HG02885 (cell line): ENCODE measurements around the gene PCBD1.

Experiments used
- ATAC-seq: cut with Tn5 transposase; IDR thresholded peaks from one replicate; pipeline ENCODE4 v1.9.1; 2021; ENCODE audit warnings: mild to moderate bottlenecking; ENCODE audit not compliant: unreplicated experiment, poor library complexity

Gene PCBD1

DNA sequence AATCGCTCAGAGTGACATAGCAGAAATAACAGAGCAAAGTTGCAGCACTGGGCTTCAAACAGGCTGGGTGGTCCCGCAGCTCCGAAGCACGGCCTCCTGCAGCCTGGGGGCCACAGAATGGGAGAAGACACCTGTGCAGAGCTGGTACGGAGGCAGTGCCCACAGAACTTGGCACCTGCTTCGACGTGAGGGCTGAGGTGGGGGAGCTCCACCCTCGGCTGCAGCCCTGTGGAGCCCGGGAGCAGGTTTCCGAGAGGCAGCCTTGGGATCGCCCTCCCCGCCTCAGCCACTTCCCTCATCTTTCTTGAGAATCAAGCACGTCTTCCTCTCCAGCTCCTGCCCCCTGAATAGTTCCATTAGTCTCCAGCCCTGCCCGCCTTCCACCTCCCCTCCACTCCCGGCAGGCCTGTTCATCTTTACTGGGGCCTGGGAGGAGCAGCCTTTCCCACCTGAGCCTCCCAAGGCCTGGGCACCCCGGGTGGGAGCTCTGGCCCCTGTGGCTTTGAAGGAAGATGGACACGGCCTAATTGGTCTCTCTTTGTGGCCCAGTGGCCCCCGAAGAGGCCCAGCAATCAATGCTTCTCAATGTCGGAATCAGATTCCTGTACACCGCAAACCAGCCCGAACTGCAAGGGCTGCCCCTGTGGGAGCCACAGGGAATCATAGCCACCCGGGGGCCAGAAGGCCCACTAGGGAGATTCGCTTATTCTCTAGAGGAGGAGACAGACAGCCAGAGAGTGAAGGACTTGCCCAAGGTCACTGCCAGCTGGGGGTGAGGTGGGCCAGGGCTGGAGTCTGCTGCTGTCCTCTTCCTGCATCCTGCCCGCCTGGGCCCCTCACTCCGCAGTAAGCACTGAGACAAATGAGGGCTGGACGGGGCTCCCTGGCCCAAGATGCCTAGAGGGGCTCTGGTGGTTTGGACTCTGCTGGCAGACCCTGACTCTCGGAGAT is 17.0 kb upstream of the PCBD1 start:
- no peak for ATAC-seq

DNA sequence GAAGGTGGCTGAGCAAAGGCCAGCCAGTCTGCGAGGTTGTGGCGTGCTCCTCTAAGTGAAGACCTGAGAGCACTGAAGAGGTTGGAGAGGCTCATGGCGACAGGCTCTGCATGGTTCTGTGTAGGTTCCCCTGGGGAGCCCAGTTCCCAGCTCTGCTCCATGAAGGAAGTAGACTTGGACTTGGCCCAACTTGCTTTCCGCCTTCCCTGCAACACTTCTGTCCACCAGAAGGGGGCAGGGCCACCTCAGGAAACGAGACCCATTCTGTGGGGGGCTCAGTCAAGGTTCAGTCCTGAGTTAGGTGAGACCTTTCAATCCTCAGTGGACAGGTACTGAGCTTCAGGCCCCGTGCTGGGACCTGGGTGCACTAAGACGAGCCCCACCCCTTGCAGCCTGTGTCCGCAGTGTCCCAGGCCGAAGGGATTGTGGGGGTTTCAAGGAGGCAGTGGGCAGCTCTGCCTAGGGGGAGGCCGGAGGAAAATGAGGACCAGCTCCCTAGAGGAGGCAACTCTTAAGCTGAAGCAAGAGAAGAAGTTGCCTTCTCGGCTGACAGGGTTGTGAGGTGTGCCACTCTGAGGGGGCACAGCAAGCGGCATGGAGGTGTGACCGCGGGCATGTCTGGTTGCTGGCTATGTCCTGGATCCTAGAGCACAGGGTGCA is 15.0 kb upstream of the PCBD1 start:
- no peak for ATAC-seq

GRCh38 chr10:70902661-70903261 is 14.4 kb upstream of the PCBD1 start:
- ATAC-seq = no peak

DNA sequence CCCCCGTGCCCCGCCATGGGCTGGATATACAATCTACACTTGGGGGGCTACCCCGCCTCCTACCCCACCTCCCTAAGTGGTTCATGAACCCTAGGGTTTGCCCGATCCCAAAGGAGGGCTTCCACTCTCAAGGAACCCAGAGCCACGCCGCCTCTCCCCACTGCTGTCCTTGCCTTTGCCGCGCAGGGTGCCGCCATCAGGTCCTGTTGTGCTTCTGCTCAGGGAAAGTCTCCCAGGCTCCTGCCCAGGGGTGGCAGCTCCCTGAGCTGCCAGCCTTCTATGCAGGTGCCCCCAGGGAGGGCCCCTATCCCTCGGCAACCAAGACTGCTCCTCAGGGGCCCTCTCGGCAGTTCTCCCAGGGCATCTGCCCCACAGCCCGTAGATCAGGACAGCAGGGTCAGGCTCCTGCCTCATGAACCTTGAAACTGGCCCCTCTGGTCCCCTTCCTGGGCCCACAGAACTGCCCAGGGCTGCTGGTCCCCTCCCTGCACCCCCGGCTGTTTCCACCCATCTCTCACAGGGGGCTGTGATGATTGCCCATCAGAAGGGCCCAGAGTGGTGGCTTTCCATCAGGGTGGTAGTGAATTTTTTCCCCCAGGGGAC is 13.0 kb upstream of the PCBD1 start:
- ATAC-seq = no peak

GRCh38 chr10:70899096-70899495 is 10.7 kb upstream of the PCBD1 start:
- ATAC-seq = no peak

DNA sequence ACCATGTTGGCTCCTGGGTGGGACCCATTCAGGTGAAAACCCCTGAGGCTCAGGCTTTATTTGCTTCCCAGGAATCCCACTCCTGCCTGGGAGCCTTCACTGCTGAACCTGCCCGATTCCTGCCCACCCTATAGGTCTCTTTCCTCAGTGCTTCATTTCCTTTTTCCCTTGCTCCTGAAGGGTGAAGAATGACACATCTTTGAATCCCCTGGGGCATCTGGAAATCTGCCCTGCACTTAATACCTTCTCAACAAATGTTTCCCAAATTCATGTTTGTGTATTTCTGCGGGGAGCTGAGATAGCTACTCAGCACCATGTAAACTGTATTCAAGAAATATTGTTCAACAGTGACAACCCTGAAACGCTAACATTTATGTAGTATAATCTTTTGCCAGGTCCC is 10.3 kb upstream of the PCBD1 start:
- no peak for ATAC-seq

DNA sequence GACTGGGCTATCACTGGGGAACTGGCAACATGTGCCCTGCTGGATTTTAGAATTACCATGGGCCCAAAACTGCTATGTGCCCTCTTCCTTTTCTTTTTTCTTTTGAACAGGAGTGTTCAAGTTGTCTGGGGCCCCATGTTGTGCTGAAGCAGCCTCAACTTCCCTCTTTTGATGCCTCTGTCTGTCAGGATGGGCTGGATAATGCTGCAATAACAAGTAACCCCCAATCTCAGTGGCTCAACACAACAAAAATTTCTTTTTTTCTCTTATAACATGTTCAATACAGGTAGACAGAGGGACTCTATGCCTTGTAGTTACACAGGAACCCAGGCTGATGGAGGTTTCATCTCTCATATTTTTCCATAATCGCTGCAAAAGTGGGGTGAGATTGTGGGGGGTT is 8.2 kb upstream of the PCBD1 start:
- no peak for ATAC-seq

- ATAC-seq = no peak
Observed at GRCh38 chr10:70894416-70894815, 6.1 kb upstream of the PCBD1 start.

GRCh38 chr10:70893227-70894006 is 5.1 kb upstream of the PCBD1 start:
- ATAC-seq = no peak

DNA sequence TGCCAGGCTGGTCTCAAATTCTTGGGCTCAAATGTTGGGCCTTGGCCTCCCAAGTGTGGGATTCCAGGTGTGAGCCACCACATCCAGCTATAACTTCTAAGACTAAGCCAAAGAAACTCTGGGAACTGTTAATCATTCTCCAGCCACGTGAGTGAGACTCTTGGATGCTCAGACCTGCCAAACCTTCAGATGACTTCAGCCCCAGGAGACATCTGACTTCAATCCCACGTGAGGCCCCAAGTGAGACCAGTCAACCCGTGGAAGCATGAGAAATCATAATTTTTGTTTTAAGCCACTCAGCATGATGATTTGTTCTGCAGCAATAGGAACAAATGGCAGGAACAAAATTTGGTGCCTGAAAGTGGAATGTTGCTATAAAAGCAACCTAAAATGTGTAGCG is 4.3 kb upstream of the PCBD1 start:
- no peak for ATAC-seq

DNA sequence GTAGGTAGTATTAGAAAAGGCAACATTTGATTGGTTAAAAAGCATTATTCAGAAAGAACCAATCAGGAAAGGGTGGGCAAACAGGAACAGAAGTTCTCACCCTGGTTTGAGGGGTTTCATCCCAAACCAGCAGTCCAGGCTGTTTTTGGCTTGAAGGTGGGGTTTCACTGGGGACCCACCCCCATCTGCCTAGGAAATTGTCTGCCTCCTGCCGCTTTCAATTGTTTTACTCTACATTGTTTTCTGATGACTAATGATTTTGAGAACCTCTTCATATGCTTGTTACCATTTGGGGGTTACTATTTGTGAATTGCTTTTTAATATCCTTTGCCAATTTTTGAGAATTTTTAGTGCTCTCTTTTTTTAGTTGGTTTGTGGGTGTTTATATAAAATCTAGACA is 3.3 kb upstream of the PCBD1 start:
- ATAC-seq = no peak

DNA sequence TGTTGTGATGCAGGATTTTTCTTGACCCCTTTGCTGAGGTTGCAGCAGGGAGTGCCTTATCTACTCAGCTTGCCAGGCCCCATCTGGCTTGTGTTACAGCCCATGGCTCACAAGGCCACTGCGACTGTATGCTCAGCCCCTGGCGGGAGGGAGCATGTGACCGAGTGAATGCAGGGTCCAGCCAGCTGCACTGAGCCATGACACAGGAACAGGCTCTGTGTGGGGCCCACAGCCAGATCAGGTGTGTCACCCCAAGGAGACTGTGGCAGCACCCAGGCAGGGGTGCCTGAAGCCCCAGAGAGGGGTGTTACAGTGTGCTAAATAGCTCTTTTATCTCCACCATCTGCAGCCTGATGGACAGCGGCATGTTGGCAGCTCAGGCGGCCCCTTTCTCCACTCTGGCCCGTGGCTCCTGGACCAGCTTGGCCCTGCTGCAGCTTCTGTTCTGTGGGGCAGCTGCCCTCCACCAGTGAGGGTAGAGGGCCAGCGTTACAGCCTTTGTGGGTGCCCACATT is 2.6 kb upstream of the PCBD1 start:
- no peak for ATAC-seq

GRCh38 chr10:70889291-70889690 is 926 bp upstream of the PCBD1 start:
- no peak for ATAC-seq

GRCh38 chr10:70886921-70887665 is 1.3 kb downstream of the PCBD1 start:
- ATAC-seq = no peak

DNA sequence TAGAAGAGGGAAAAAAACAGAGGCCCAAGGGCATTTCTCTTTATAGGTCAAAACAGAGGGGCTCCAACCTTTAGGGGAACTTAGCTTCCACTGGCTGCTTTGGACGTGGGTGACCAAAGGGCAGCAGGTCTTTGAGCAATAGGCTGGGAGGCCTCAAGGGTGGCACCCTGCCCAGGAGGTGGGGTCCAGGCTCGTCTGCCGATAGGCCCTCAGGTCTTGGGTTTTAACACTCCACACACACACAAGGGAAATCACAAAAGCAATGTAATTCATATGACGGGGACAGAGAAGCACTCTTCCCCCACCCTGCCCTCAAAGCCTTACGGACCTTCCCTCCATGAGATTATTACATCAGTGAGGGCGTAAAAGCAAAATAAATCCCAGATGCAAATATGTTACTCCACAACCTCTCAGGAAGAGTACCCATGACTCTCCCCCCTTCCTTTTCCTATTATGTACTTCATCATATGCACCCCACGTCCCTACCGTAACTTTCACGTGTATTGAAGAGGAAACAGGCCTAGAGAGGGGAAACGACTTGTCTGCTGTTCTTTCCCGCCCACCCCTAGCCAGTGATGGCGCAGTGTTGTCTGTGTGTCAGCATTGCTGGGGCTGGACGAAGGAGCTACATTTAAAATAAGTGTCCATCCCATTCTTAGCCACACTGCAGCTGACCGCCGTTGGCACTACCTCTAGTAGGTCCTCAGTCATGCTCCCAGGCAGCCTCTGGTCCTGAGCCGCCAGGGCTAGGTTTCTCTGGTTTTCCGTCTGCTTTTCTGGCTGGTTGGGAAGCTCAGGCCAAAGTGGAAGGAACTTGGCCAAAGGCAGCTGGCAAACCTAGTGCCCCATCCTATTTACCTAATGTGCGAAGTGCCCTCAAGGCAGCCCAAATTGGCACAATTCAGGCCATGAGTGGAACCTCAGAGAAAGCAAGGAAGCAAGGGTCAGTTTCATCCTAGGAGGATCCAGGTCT is 2.1 kb downstream of the PCBD1 start:
- ATAC-seq = no peak

DNA sequence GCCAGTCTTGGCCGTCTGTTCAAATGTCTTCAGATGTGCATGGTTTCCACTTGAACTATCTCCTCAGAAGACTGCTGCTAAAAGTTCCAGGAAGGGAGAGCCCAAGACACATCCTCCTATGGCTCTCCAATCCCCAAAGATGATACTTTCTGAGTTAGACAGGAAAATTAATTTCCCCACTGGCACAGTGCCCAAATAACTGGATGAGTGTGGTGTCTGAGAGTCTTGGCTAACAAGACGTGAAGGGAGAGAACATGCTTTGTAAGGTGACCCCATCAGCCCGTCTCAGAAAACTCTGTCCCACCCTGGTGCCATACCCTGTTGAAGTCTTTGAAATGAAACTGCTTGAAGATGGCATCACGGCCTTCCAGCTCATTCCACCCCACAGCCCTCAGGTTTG is 2.9 kb downstream of the PCBD1 start:
- no peak for ATAC-seq

DNA sequence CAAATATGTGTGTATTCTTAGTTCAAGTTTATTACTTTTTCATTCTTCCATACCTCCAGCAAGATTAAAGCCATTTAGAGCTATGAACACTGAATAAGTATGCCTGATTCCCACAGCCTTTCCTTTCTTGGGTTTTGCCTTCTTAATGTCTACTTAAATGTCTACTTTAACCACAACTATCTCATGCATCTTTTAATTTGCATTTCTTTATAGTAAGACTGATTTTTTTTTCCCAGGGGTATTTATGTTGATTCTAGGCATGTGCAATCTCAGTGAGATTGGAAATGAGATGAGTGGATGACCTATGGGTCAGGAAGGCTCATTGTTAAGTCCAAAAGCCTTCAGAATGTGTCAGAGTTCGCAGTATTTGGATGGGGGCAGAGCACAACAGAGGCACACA is 3.6 kb downstream of the PCBD1 start:
- no peak for ATAC-seq

DNA sequence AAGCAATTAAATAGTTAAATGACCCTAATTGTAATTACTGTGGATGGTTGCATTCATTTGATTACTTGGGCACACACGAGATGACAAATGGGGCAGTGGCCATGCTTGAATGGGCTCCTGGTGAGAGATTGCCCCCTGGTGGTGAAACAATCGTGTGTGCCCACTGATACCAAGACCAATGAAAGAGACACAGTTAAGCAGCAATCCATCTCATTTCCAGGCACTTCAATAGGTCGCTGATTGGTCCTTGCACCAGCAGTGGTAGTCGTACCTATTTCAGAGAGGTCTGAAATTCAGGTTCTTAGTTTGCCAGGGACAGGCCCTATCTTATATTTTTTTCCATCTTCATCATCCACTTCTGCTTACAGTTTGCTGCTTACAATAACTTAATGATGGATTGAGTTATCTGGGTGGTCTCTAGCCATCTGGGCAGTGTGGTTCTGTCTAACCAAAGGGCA is 8.3 kb downstream of the PCBD1 start:
- ATAC-seq = no peak
